T-helper 22 cell (primary cell): ENCODE results near the gene EGLN1.

Experiments
- DNase-seq: peaks from one replicate; pipeline ENCODE4 v3.0.0-alpha.2; 2020; ENCODE audit warnings: low read depth

The EGLN1 gene

GRCh38 chr1:231395998-231396390 lies 26.1 kb downstream of the EGLN1 start:
- no peak for DNase-seq

- DNase-seq, result no peak
Observed at GRCh38 chr1:231395076-231395997, 26.8 kb downstream of the EGLN1 start.

GRCh38 chr1:231393668-231394067 lies 28.4 kb downstream of the EGLN1 start:
- DNase-seq, result no peak

GRCh38 chr1:231392389-231393131 lies 29.5 kb downstream of the EGLN1 start:
- DNase-seq, result no peak

GRCh38 chr1:231390071-231390470 lies 32.0 kb downstream of the EGLN1 start:
- no peak for DNase-seq

GRCh38 chr1:231387770-231388669 lies 34.1 kb downstream of the EGLN1 start:
- no peak for DNase-seq

GRCh38 chr1:231386466-231386865 lies 35.6 kb downstream of the EGLN1 start:
- no peak for DNase-seq

GRCh38 chr1:231385416-231385748 lies 36.7 kb downstream of the EGLN1 start:
- no peak for DNase-seq

GRCh38 chr1:231384696-231385415 lies 37.2 kb downstream of the EGLN1 start:
- no peak for DNase-seq

GRCh38 chr1:231383159-231383860 lies 38.8 kb downstream of the EGLN1 start:
- DNase-seq, result no peak

GRCh38 chr1:231382426-231382825 lies 39.7 kb downstream of the EGLN1 start:
- no peak for DNase-seq

- DNase-seq, result no peak
Observed at GRCh38 chr1:231381729-231382128, 40.4 kb downstream of the EGLN1 start.

GRCh38 chr1:231376875-231377549 lies 45.1 kb downstream of the EGLN1 start:
- DNase-seq, result no peak

- no peak for DNase-seq
Observed at GRCh38 chr1:231376101-231376500, 46.0 kb downstream of the EGLN1 start.

- DNase-seq, result no peak
Observed at GRCh38 chr1:231374394-231374793, 47.7 kb downstream of the EGLN1 start.

- no peak for DNase-seq
Observed at GRCh38 chr1:231372501-231372900, 49.6 kb downstream of the EGLN1 start.

GRCh38 chr1:231369282-231369681 lies 52.8 kb downstream of the EGLN1 start:
- no peak for DNase-seq

- no peak for DNase-seq
Observed at GRCh38 chr1:231364192-231364591, 57.9 kb downstream of the EGLN1 start.

GRCh38 chr1:231363624-231364023 lies 58.5 kb downstream of the EGLN1 start:
- no peak for DNase-seq

GRCh38 chr1:231362325-231362724 lies 59.8 kb downstream of the EGLN1 start:
- no peak for DNase-seq
